ENCODE measurements around the gene ACKR2.

- TF ChIP-seq EZH2 (IDR thresholded peaks at IDR 0.05) (no peak), SRF (IDR thresholded peaks at IDR 0.05; ENCODE audit: low read depth) (no peak), REST (IDR thresholded peaks at IDR 0.05; ENCODE audit: low read depth) (no peak), ZNF274 (IDR thresholded peaks at IDR 0.05; ENCODE audit: low read depth, low read length) (no peak), CTCF (IDR thresholded peaks at IDR 0.05 in 2 of 3, conservative IDR thresholded peaks at IDR 0.05 in 1 of 3; ENCODE audit: borderline replicate concordance in 1 of 3, insufficient read depth in 1 of 3, low read depth in 2 of 3, low read length in 2 of 3) (no peak), RAD21 (IDR thresholded peaks at IDR 0.05; ENCODE audit: low read depth) (no peak), SIN3A (IDR thresholded peaks at IDR 0.05; ENCODE audit: low read depth) (no peak), CEBPB (IDR thresholded peaks at IDR 0.05; ENCODE audit: low read depth) (no peak), POLR2A (IDR thresholded peaks at IDR 0.05; ENCODE audit: borderline replicate concordance, extremely low read depth, insufficient read depth, insufficient read length) (no peak)
Measured at GRCh38 chr3:42827023-42827422, 17.8 kb downstream of the ACKR2 start.
